ENCODE measurements around the gene BIVM.

- TF ChIP-seq POLR2A (IDR thresholded peaks at IDR 0.05) (no peak), CTCF (IDR thresholded peaks at IDR 0.05) (no peak), POLR2AphosphoS5 (IDR thresholded peaks at IDR 0.05) (no peak)
Measured at GRCh38 chr13:102812611-102813287, 13.8 kb downstream of the BIVM start.

All from breast epithelium (tissue), 3 donors.